Activated CD8-positive, alpha-beta T cell treated with anti-CD3 and anti-CD28 coated beads for 36 hours (primary cell): ENCODE results near the gene VPS9D1. TPM values are rescaled to one million over a fixed set of nuclear protein-coding genes. Genes with fewer than 3 reads are reported as not detected.
"Not testable (repeated sequence)": the region's sequence is repeated elsewhere in the genome, so short reads cannot be mapped to it uniquely, and the experiment has no call there.

Source experiments
- ATAC-seq: fragments of 200-7000 bp; cut with Tn5 transposase; one replicate; pipeline ENCODE4 v1.10.0; 2021; ENCODE audit warnings: mild to moderate bottlenecking, moderate library complexity
- CTCF ChIA-PET: fragments of 350-600 bp; sonication (Branson Sonifier 250); formaldehyde crosslinking; loops from one replicate; lab custom pipeline; 2021; ENCODE audit warnings: antibody characterized with exemption; lab: Charles Lee
- POLR2A ChIA-PET: fragments of 350-600 bp; sonication (Branson Sonifier 250); formaldehyde crosslinking; loops from one replicate; lab custom pipeline; 2021; ENCODE audit warnings: antibody characterized with exemption; lab: Charles Lee
- DNase-seq: peaks from one replicate; pipeline ENCODE4 v3.0.0-alpha.2; 2020
- H3K27ac Mint-ChIP-seq: one replicate; pipeline ENCODE4 v1.8.0; 2021; ENCODE audit warnings: mild to moderate bottlenecking, mixed read lengths
- H3K27me3 Mint-ChIP-seq: one replicate; pipeline ENCODE4 v1.8.0; 2021; ENCODE audit warnings: mixed read lengths
- H3K36me3 Mint-ChIP-seq: one replicate; pipeline ENCODE4 v1.8.0; 2021; ENCODE audit warnings: low read depth, mixed read lengths
- H3K4me1 Mint-ChIP-seq: one replicate; pipeline ENCODE4 v1.8.0; 2021; ENCODE audit warnings: low read depth, mixed read lengths
- H3K4me3 Mint-ChIP-seq: one replicate; pipeline ENCODE4 v1.8.0; 2021; ENCODE audit warnings: mild to moderate bottlenecking, moderate library complexity, mixed read lengths
- H3K9me3 Mint-ChIP-seq: one replicate; pipeline ENCODE4 v1.8.0; 2021; ENCODE audit warnings: mixed read lengths
- intact Hi-C: fragments of 100-400 bp; cut with micrococcal nuclease; formaldehyde crosslinking; loops from one replicate; pipeline ENCODE4 v1.10.0; 2022
- total RNA-seq, 2 experiments: library from RNA; stranded (reverse); gene quantifications; one replicate each; pipeline ENCODE4 v1.2.3, GENCODE V29; 2021
- TF ChIP-seq, protein P1 (sequence below): fragments of 200-600 bp; IDR thresholded peaks from one replicate; pipeline ENCODE4 v1.8.0; 2022; ENCODE audit warnings: antibody characterized with exemption, mild to moderate bottlenecking

Gene VPS9D1
- total RNA-seq, 2 experiments from 2014 or later: 1.5 to 1.6 TPM

DNA sequence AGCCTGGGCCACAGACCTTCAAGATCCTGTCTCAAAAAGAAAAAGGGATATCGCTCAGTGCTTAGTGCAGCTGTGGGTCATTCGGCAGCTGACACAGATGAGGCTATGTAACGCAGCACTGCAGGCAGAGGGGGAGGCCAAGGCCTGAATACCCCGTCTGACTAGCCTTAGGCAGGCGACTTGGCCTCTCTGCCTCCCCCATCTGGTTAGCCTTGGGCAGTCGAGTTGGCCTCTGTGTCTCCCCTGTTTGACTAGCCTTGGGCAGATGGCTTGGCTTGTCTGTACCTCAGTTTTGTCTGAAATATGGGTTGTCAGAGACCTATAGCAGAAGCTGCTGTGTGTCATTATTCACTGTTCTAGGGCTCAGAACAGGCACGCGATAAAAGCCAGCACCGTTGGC, 53.1 kb downstream of the VPS9D1 start:
- Mint-ChIP-seq H3K27ac (no peak overlapping the region), H3K4me1 (peaks cover 21% of the 10 kb centered on the region), H3K36me3 (peaks cover 6% of the 10 kb centered on the region), H3K9me3 (no peaks in the 10 kb centered on the region), H3K4me3 (no peak overlapping the region), H3K27me3 (no peaks in the 10 kb centered on the region)
- ChIA-PET POLR2A (no interaction called here), CTCF (interaction anchor here (0.8 to 2.1 kb wide), 4 partner anchors 10 to 58 kb away, joined by 3 to 5 read pairs (median 4); partner anchors contain the start of genes CHMP1A and SPATA33)
- DNase-seq: no peak
- TF ChIP-seq, protein P1, sequence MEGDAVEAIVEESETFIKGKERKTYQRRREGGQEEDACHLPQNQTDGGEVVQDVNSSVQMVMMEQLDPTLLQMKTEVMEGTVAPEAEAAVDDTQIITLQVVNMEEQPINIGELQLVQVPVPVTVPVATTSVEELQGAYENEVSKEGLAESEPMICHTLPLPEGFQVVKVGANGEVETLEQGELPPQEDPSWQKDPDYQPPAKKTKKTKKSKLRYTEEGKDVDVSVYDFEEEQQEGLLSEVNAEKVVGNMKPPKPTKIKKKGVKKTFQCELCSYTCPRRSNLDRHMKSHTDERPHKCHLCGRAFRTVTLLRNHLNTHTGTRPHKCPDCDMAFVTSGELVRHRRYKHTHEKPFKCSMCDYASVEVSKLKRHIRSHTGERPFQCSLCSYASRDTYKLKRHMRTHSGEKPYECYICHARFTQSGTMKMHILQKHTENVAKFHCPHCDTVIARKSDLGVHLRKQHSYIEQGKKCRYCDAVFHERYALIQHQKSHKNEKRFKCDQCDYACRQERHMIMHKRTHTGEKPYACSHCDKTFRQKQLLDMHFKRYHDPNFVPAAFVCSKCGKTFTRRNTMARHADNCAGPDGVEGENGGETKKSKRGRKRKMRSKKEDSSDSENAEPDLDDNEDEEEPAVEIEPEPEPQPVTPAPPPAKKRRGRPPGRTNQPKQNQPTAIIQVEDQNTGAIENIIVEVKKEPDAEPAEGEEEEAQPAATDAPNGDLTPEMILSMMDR: no peak
- no peak for ATAC-seq
- intact Hi-C loops: no loop called here

DNA sequence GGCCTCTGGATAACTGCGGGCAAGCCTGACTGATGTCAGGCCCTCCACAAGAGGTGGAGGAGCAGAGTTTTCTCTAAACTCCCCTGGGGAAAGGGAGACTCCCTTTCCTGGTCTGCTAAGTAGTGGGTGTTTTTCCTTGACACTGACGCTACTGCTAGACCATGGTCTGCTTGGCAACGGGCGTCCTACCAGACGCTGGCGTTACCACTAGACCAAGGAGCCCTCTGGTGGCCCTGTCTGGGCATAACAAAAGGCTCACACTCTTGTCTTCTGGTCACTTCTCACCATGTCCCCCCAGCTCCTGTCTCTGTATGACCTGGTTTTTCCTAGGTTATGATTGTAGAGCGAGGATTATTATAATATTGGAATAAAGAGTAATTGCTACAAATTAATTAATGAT, 53.7 kb downstream of the VPS9D1 start:
- H3K36me3 Mint-ChIP-seq, H3K27me3 Mint-ChIP-seq, intact Hi-C loops, H3K4me3 Mint-ChIP-seq, POLR2A ChIA-PET, ATAC-seq, H3K9me3 Mint-ChIP-seq, H3K27ac Mint-ChIP-seq: not testable (repeated sequence)
- peak; percentile 46 for DNase-seq
- TF ChIP-seq, protein P1: peak; percentile 59
- CTCF ChIA-PET: interaction anchor here (0.8 to 2.1 kb wide), 3 partner anchors 9 to 58 kb away, joined by 4 to 5 read pairs (median 5); partner anchors contain the start of genes CHMP1A and SPATA33
- peaks cover 21% of the 10 kb centered on the region for H3K4me1 Mint-ChIP-seq

DNA sequence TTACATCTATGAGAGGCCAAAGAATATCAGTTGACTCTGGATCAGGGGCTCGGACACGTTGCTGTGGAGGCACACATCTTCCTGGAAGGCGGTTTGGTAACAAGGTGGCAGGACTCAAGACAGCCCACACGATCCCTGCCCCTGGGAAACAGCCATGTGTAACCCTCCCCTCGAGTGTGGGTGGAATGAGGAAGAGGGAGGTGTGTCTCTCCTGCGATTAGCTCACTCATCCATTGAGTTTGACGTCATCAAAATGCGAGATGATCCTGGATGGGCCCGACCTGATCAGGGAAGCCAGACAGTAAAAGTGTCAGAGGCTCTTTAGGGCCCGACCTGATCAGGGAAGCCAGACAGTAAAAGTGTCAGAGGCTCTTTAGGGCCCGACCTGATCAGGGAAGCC, 56.5 kb downstream of the VPS9D1 start:
- DNase-seq, H3K9me3 Mint-ChIP-seq, ATAC-seq, H3K27ac Mint-ChIP-seq, POLR2A ChIA-PET, intact Hi-C loops, H3K27me3 Mint-ChIP-seq, H3K4me3 Mint-ChIP-seq: not testable (repeated sequence)
- CTCF ChIA-PET: interaction anchor here (1.2 kb wide), 1 partner anchor 37 kb away, joined by 5 read pairs; the partner anchor contains the start of gene SPATA2L
- peaks cover 10% of the 10 kb centered on the region for H3K4me1 Mint-ChIP-seq
- H3K36me3 Mint-ChIP-seq: peaks cover 24% of the 10 kb centered on the region

DNA sequence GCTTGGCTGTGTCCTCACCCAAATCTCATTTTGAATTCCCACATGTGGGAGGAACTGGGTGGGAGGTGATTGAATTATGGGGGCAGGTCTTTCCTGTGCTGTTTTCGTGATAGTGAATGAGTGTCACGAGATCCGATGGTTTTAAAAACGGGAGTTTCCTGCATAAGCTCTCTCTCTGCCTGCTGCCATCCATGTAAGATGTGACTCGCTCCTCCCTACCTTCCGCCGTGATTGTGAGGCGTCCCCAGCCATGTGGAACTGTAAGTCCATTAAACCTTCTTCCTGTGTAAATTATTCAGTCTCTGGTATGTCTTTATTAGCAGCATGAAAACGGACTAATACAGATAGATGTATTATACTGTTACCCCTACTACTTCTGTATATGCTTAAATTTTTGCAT, 59.5 kb downstream of the VPS9D1 start:
- Mint-ChIP-seq H3K27ac (no peak overlapping the region), H3K27me3 (no peaks in the 10 kb centered on the region), H3K9me3 (no peaks in the 10 kb centered on the region), H3K36me3 (peaks cover 24% of the 10 kb centered on the region), H3K4me1 (peaks cover 13% of the 10 kb centered on the region), H3K4me3 (no peak overlapping the region)
- CTCF ChIA-PET: interaction anchor here (1.3 kb wide), 1 partner anchor 39 kb away, joined by 3 read pairs; no protein-coding TSS in a partner anchor
- TF ChIP-seq, protein P1: no peak
- intact Hi-C loops: no loop called here
- POLR2A ChIA-PET: no interaction called here
- ATAC-seq (no peak), DNase-seq (no peak)

DNA sequence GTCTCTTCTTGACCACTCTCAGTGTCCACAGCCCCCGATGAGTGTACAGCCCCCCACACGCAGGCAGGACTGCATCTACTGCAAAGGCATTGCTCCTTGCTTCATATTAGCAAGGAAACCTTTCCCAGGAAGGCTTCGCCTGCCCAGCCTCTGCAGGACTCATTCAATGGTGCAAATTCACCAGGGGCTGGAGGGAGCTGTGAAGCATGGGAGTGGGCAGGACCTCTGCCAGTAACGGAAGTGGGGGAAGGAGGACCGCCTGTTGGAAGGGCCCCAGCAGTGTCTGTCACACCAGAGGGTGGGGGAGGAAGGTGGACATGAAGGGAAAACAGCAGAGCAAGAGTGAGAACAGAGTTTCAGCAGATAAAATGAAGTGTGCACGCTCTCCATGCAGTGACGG, 60.6 kb downstream of the VPS9D1 start:
- H3K36me3 Mint-ChIP-seq: peaks cover 24% of the 10 kb centered on the region
- no peak overlapping the region for H3K27ac Mint-ChIP-seq
- DNase-seq (no peak), ATAC-seq (no peak)
- H3K27me3 Mint-ChIP-seq: no peaks in the 10 kb centered on the region
- H3K9me3 Mint-ChIP-seq: no peaks in the 10 kb centered on the region
- TF ChIP-seq, protein P1: no peak
- intact Hi-C loops: no loop called here
- CTCF ChIA-PET: interaction anchor here (1.3 kb wide), 1 partner anchor 40 kb away, joined by 3 read pairs; no protein-coding TSS in a partner anchor
- H3K4me1 Mint-ChIP-seq: peaks cover 19% of the 10 kb centered on the region
- POLR2A ChIA-PET: interaction anchor here (1.5 to 2.3 kb wide), 2 partner anchors 26 to 96 kb away, joined by 4 to 7 read pairs; partner anchors contain the start of gene CDK10
- no peak overlapping the region for H3K4me3 Mint-ChIP-seq
